HTR-8/SVneo (cell line): ENCODE data around the gene CNIH2.
"Not testable (repeated sequence)": the region's sequence is repeated elsewhere in the genome, so short reads cannot be mapped to it uniquely, and the experiment has no call there.

Source experiments
- DNase-seq: peaks from one replicate; pipeline ENCODE4 v3.0.0; 2011; ENCODE audit warnings: low spot score, mixed read lengths; ENCODE audit not compliant: insufficient read length
- FAIRE-seq: peaks from 2 replicates; lab custom pipeline; 2011; peaks lifted over from hg19 to GRCh38; lab: Jason Lieb, UNC

The CNIH2 gene

GRCh38 chr11:66275396-66275795 lies 2.6 kb upstream of the CNIH2 start:
- DNase-seq: no peak
- peak; percentile 48 for FAIRE-seq

- no peak for FAIRE-seq
- no peak for DNase-seq
Observed at GRCh38 chr11:66275984-66276612, 1.9 kb upstream of the CNIH2 start.

GRCh38 chr11:66276619-66277018 lies 1.4 kb upstream of the CNIH2 start:
- not testable (repeated sequence) for FAIRE-seq, DNase-seq

GRCh38 chr11:66277064-66277463 lies 911 bp upstream of the CNIH2 start:
- FAIRE-seq: peak; percentile 42
- DNase-seq: not testable (repeated sequence)

- DNase-seq (no peak), FAIRE-seq (no peak)
Observed at GRCh38 chr11:66278363-66279091, 552 bp downstream of the CNIH2 start.

GRCh38 chr11:66279092-66279734 lies 1.2 kb downstream of the CNIH2 start:
- DNase-seq (no peak), FAIRE-seq (peak; percentile 81)

- DNase-seq: no peak
- FAIRE-seq: peak; percentile 69
Observed at GRCh38 chr11:66280428-66280827, 2.5 kb downstream of the CNIH2 start.

GRCh38 chr11:66281001-66281400 lies 3.0 kb downstream of the CNIH2 start:
- DNase-seq (no peak), FAIRE-seq (peak; percentile 82)

GRCh38 chr11:66281776-66282467 lies 3.9 kb downstream of the CNIH2 start:
- FAIRE-seq: no peak
- DNase-seq: no peak

GRCh38 chr11:66282468-66283455 lies 4.8 kb downstream of the CNIH2 start:
- FAIRE-seq: peak; percentile 99

GRCh38 chr11:66283461-66284105 lies 5.6 kb downstream of the CNIH2 start:
- no peak for FAIRE-seq
- no peak for DNase-seq

More at GRCh38 chr11:66282468-66283455, 4.8 kb downstream of the CNIH2 start:
- peak; percentile 97 for DNase-seq

- peak; percentile 51 for FAIRE-seq
- DNase-seq: no peak
Observed at GRCh38 chr11:66284526-66285078, 6.6 kb downstream of the CNIH2 start.

GRCh38 chr11:66285250-66285947 lies 7.4 kb downstream of the CNIH2 start:
- FAIRE-seq (peak; percentile 88), DNase-seq (no peak)

GRCh38 chr11:66286699-66287098 lies 8.7 kb downstream of the CNIH2 start:
- no peak for DNase-seq
- FAIRE-seq: peak; percentile 83

- no peak for FAIRE-seq
- no peak for DNase-seq
Observed at GRCh38 chr11:66287211-66287888, 9.4 kb downstream of the CNIH2 start.

GRCh38 chr11:66287889-66288670 lies 10.1 kb downstream of the CNIH2 start:
- DNase-seq: no peak
- FAIRE-seq: peak; percentile 92
